ENCODE measurements around the gene CYP26B1.
"Not testable (repeated sequence)": the region's sequence is repeated elsewhere in the genome, so short reads cannot be mapped to it uniquely, and the experiment has no call there.

The CYP26B1 gene

DNA sequence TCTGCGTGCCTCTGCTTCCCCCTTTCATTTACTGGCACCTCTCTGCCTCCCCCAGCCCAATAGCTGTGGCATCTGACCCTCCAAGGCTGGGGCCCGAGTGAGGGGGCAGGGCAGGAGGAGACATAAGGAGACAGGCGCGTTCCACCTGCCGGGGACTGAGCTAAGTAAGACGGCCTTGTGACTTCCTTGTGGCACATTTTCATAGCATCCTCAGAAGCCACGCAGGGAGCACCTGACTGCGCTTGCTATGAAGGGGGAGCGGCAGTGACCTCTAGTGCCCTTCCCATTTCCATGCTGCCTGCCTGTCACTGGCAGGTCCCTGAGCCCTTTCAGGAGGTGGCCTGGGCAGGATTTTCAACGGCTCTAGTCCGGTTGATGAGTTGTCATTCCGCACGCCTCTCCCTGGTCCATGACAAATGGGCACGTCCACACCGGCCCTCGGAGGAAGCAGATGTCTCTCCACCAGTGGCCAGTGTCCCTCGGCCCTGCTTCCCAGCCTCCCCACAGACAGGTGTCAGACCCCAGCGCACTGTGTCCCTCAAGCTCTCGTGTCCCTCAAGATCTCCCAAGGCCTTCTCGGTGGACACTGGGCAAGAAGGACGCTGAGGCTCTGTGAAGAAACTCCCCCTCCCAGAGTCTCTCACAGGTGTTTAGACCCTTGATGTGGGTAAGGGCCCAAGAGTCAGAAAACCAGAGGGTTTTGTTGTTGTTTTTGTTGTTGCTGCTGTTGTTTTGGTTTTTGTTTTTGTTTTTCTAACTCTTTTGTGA, 42.7 kb downstream of the CYP26B1 start:
- no peak for DNase-seq

DNA sequence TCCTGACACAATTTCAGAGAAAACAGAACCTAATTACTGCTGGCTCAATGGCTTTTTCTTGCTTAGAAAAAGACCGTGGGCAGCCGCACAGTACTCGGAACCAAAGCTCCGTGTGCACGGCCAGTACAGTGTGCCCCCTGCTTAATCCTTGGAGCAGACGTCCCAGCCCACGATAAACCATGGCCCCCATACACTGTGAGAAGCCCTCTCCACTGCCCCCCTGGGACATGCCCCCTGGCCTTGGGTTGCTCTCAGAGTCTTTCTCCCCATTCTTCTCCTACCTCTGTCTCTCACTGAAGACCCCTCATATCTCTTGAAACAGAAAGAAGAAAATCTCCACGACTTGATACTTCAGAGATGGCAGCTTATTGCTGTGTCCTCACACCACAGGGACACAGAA, 44.0 kb downstream of the CYP26B1 start:
- DNase-seq = no peak

DNA sequence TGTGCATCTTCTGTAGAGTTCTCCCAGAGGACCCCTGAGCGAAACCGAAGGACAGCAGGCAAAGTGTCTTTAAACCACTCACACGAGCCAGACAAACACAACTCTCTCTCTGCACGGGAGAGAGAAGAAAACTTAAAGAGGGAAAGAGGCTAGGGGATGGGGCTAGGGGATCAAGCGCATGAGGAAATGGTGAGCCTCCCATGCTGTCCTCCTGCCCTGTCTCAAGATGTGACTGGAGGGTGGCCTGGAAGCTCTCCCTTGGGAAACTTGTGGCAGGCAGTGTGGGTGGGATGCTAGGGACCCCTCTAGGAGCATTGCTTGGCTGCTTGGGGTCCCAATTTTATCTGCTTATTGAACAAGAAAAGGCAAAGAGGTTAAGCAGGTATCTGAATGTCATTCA, 44.5 kb downstream of the CYP26B1 start:
- DNase-seq = no peak

DNA sequence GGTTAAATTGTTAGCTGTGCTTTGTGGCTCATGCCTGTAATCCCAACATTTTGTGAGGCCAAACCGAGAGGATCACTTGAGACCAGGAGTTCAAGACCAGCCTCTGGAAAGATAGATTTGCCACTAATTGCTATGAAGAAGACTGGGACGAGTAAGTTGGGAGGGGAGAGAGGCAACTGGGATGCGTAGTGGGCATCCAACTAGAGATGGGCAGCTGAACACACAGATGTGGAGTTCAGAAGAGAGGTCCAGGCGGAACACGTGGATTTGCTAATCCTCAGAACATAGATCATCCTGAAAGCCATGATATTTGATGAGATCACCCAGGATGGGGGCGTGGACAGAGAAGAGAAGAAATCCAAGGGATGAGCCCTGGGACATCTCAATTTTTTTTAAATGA, 48.7 kb downstream of the CYP26B1 start:
- no peak for DNase-seq

DNA sequence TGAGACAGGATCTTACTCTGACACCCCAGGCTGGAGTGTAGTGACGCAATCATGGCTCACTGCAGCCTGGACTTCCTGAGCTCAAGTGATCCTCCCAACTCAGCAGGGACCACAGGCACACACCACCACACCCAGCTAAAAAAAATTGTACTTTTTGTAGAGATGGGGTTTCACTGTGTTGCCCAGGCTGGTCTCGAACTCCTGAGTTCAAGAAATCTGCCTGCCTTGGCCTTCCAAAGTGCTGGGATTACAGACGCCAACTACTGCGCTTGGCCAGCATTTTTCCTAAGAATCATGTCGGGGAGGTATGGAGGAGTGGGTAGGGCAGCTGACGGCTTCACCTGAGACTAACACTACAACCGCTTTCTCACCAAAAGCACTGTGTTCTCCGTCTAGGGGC, 50.4 kb downstream of the CYP26B1 start:
- DNase-seq = no peak

DNA sequence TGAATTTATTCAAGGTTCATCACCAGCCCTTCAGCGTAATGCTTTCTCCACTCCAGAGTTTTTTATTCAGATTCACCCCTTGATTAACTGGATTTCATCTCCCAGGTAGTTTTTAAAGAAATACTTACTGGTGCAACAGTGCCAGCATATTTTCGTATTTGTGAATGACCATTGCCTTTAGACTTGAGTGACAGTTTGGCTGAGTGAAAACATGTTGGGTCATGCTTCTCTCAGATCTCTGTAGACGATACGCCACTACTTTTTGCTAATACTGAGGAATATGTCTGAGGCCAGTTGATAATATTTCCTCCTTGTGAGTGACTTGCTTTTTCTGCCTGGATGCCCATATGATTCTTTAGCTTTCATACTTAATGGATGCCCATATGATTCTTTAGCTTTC, 51.5 kb downstream of the CYP26B1 start:
- DNase-seq = no peak

DNA sequence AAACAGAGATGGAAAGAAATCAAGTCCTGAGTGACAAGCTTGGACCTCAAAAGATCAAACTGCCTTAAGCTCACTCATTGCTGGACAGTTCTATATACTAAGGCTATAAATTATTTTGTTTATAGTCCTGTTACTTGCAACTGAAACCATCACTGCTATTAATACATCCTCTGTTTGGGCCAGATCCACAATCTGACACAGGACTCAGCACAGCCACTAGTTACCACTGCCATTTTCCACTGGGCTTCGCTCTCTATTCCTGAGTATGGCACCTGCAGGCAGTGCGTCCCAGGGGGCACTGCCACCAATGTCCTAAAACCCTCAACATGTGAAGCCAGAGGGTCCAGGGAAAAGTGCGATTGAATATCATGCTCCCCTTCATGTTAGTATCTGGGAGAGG, 52.3 kb downstream of the CYP26B1 start:
- no peak for DNase-seq

DNA sequence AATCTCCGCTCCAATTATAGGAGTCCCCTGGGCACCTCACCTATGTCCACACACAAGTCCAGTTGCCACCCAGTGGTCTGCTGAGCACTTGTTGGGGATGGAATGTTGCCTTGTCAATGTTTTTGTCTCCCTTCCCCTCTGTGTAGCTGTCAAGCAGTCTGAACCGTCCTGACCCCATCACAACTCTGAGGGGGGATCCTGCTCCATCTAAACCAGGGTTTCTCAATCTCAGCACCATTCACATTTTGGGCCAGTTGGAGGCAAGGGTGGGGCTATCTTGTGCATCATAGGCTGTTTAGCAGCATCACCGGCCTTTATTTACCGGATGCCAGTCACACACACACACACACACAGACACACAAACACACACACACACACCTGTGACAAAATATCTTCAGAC, 53.0 kb downstream of the CYP26B1 start:
- DNase-seq = no peak

DNA sequence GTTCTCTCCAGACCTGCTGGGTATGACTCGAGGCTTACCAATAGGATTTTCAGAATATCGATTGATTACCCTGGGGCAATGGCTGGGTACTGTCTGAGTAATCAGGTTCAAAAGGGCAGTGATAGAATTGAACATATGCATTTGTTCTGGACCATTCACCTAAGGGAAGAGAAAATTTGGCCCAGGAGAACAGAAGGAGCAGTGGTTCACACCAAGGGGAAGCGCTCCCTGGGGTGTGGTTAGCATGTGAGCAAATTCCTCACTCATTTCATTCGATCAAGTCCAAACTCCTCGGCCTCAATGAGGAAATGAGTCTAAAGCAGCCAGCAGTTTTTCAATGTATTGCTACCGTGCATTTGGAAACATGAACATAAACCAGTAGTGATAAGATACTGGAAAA, 55.6 kb downstream of the CYP26B1 start:
- DNase-seq = no peak

DNA sequence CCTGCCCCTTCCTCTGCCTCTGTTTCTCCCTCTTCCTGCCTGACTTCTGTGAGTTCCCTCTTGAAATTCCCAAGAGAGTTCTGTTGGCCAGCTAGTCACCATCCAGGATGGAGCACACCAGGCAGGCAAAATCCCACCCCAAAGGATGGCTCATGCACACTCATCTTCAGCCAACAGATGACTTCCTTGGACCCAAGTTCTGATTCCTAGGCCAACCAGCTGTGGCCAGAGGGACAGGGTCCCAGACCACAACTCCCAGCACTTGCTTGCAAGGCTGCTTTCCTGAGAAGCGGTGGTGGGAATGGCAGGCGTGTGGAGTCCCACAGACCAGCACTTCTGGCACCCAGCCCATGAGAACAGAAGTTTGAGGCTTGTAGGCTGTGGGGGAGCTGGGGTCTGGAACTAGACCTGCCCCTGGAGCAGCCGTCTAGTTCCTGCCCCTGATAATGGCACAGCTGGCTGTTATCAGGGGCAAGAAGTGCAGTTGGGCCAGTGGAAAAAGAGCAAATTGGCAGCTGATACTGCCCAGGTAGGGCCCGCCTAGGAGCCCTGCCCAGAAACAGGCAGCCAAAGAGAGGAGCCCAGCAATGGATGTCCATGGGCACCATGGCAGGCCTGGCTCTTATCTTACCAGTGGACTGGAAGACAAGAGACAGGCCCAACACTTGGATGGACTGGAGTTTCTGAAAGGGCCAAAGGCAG, 56.7 kb downstream of the CYP26B1 start:
- DNase-seq = no peak

DNA sequence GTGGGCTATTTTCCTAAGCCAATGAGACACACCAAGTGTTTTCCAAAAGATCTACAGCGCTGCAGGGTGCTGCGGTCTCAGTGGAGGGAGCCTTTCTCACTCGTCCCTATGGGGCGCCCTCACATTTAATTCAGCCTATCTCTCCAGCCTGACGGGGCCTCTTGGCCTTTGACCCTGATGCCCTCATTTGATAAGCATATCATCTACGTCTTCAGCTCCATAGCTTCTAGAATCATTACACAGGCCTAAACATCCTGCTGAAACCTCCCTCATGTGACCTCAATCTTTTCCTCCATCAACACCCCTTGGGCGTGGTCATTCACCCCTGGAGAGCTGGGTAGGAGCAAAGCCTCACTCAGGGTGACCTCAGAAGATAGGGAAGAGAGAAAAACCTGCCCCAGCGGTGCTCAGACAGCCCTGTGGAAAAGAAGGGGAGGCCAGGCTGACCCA, 57.4 kb downstream of the CYP26B1 start:
- DNase-seq = no peak

DNA sequence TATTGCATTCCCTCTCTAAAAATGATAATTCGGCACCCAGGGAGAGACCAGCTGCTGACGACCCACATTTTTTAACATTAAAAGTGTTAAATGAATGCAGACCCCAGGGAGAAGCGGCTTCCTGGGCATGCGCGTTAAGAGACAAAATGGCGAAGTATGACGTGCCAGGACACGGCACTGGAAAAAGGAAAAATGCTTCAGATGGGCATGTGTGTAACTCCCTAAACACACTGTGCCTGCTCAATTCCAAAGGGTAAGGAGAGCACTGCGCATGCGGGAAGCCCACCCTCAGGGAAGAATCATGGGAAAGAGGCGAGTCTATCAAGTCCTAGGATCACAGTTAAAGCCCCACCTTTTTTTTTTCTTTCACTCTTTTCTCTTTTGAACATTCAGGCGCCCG, 58.1 kb downstream of the CYP26B1 start:
- DNase-seq = no peak

DNA sequence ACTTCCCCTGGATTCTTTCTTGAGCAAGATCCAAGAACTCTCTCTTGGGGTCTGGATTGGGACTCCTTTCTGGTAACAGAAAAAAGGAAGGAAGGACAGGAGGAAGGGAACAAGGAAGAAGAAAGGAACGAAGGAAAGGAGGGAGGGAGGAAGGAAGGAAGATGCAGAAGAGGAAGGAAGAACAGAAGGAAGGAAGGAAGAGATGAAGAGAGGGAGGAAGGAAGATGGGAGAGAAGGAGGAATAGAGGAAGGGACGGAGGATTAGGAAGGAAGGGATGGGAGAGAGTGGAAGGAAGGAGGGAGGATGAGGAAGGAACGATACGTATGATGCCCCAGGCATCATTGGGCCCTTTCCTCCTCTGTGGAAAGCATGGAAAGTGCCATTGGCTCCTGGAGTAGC, 58.6 kb downstream of the CYP26B1 start:
- no peak for DNase-seq

DNA sequence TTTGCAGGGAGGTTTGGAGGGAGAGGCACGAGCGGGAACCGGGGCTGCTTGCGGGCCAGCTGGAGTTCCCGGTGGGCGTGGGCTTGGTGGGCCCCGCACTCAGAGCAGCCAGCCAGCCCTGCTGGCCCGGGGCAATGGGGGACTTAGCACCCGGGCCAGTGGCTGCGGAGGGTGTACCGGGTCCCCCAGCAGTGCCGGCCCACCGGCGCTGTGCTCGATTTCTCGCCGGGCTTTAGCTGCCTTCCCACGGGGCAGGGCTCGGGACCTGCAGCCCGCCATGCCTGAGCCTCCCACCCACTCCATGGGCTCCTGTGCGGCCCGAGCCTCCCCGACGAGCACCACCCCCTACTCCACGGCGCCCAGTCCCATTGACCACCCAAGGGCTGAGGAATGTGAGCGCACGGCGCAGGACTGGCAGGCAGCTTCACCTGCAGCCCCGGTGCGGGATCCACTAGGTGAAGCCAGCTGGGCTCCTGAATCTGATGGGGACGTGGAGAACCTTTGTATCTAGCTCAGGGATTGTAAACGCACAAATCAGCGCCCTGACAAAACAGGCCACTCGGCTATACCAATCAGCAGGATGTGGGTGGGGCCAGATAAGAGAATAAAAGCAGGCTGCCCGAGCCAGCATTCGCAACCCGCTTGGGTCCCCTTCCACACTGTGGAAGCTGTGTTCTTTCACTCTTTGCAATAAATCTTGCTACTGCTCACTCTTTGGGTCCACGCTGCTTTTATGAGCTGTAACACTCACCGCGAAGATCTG, 60.6 kb downstream of the CYP26B1 start:
- not testable (repeated sequence) for DNase-seq

DNA sequence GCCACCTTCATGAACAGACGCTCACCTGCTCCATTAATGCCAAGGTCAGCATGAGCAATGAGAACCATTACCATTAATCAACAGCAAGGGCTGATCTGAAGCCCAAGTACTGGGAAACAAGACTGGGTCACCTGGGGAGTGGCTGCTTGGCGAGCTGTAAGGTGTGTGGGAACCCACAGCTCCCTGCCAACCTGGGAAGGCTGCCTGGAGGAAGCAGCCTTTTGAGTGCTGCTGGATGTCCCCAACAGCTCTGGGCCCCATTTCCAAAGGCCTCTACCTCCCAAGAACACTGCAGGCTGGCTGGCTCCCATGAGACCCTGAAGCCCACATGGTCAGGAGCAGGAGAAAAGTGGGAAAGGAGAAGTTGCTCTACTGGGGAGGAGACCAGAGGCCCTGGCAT, 62.1 kb downstream of the CYP26B1 start:
- no peak for DNase-seq

DNA sequence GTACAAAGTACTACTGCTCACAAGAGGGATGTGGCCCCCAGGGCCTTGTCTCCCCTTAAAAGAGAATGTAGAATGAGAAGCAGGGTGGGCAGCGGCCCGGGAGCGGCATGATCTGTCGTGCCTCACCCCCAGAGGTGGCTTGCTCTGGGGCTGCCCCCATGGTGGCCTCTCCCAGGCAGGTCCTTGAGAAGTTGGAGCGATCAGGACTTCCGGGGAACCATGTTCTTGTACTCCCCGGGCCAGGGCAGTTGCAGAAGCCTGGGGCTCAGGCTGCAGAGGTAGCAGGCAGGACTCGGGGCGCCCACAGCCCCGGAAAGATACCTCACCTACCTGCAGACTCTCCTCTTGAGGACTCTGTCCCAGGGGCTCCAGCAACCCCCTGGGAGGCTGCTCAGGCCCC, 62.6 kb downstream of the CYP26B1 start:
- no peak for DNase-seq

DNA sequence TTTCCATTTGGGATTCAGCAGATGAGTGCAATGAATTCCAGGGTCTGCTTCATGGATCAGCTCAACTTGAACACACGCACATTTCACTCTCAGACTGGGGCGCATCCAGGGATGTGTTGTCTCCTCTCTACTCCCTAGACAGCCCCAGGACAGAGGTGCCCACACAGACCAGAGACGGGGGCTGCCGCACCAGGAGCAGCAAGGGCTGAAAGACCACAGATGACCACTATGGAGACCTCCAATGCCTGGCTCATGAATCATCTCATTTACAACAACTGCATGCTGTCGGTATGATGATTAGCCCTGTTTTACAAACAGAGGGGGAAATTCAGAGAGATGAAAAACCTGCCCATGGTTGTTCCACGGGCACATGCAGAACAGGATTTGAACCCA, 63.1 kb downstream of the CYP26B1 start:
- no peak for DNase-seq

DNA sequence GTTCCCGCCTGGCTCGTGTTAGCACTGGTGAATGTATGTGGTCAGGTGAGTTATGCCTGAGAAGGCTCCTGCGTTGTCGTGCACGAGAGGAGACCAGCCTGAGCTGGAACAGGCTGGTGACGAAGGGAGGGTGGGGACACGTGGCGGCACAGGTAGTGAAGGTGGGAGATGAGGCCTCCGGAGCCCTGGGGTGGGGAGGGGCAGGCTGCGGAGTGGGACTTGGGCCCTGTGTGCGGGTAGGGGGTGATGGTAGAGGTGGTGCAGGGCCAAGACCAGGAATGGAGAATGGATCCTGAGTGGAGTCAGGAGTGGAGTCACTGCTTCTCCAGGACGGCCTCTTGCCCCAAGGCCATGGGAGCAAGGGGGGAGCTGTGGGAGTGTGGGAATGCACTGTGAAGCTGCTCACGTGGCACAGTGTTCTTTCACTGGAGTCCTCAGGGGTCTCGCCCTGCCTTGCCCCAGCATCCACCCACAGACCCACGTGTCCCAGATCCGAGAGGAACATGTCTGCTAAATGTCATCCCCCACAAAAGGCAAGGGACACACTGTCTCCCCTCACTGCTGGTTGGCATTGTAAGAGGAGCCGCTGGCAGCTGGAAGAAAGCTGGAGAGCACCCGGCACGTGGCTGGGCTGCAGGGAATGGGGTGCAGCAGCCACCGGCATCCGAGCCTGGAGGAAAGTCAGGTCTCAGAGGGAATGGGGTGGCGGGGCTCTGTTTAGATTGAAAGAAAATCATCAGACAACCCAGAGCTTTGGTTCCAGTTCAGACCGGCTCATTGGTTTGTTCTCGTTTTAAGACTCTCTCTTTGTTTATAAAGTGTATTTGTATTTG, 63.7 kb downstream of the CYP26B1 start:
- DNase-seq = no peak

DNA sequence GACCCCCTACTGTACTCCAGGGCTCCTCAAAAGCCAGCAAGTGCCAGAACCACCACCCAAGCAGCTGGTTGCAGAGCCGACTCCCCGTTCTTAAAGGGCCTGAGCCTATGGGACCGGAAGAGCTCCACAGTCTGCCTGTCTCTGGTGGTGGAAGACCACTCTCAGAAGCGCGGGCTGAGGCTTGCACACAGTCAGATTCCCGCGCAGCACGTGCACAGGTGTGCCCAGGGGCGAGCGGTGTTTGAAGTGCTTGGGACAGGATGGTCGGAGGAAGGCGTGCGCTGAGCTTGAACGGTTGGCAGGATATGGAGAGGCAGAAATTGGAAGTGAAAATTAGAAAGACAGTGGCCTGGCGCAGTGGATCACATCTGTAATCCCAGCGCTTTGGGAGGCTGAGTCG, 64.8 kb downstream of the CYP26B1 start:
- DNase-seq = no peak

DNA sequence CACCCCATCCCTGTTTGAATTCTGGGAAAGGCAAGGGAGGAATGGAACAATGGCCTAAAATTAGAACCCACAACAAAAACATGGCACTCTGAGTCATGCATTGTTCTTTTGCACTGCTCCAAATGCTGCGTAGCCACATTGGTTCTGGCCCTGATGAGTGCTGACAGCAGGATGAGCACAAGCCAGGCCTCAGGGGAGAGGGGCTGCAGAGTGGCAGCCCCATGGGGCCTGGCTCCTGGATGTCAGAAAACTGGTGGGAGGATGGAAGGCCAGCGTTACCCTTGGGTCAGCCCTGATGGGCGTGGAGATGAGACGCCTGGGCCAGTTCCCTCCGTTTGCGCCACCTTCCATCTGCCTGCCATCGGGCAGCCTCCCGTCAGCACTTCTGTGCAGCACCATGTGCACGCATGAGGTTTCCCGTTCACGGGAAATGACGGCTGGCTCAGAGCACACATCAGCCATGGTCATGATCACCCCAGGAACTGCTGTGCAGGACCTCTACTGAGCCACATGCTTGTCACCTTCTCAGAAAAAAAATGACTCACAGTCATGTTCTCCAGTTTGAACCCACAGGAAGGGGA, 65.6 kb downstream of the CYP26B1 start:
- peak; percentile 46 for DNase-seq

DNA sequence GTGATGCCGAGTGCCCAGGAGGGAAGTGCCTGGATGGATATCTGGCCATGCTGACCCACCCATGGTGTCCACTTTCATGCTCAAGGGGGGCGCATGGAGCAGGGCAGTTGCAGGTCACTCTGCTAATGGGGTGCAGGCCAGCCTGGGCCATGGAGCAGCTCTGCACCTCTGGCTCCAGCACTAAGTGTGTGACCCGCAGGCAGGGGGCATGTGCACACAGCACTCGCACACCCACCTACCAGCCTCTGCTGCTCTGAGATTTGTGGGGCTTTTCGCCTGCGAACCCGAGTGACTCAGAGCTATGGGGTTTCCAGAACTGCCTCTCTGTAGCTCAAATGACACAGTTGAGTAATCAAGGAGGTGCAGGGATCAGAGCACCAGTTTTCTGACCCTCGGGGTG, 66.2 kb downstream of the CYP26B1 start:
- peak; percentile 40 for DNase-seq

DNA sequence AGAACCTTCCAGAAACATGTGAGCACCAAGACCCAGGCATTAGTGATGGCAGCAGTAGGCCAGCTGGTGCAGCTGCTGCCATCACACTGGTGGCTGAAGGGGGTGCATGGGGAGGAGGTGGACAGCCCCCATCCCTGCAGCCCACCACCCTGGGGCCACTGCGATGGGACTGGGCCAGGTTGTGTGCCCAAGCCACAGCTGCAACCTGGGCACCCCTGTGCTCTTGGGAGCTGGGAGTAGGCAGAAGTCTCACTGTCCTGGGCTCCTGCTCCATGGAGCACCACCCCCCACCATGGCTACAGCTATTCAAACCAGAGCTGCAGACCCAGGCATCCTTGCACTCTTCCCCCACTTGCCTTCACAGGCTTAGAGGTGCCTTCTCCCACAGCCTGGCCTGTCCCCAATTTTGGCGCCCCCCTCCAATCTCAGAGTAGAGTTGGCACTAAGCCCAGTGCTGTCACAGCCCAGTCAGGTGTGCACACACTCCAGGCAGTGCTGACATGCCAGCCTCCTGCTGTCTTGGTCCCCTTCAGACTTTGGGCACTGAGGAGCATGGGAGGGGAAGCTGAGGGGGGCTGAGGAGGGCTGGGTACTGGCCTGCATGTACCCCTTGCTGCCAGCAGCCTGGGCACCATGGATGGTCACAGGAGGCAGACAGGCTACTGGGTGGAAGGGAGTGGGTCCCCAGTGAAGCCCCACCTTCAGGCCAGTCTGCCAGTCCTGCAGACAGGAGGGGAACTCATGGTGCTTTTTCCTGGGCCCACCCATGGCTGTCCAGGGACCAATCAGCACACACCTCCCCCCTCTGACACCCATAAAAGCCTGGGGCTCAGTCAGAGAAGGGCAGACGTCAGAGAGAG, 67.1 kb downstream of the CYP26B1 start:
- DNase-seq = no peak
